Measurements from ENCODE around the gene TBXT.
A peak's percentile ranks its signal among the peaks of the same experiment; 100 is the strongest.
"Not testable (repeated sequence)": the region's sequence is repeated elsewhere in the genome, so short reads cannot be mapped to it uniquely, and the experiment has no call there.

Gene TBXT

DNA sequence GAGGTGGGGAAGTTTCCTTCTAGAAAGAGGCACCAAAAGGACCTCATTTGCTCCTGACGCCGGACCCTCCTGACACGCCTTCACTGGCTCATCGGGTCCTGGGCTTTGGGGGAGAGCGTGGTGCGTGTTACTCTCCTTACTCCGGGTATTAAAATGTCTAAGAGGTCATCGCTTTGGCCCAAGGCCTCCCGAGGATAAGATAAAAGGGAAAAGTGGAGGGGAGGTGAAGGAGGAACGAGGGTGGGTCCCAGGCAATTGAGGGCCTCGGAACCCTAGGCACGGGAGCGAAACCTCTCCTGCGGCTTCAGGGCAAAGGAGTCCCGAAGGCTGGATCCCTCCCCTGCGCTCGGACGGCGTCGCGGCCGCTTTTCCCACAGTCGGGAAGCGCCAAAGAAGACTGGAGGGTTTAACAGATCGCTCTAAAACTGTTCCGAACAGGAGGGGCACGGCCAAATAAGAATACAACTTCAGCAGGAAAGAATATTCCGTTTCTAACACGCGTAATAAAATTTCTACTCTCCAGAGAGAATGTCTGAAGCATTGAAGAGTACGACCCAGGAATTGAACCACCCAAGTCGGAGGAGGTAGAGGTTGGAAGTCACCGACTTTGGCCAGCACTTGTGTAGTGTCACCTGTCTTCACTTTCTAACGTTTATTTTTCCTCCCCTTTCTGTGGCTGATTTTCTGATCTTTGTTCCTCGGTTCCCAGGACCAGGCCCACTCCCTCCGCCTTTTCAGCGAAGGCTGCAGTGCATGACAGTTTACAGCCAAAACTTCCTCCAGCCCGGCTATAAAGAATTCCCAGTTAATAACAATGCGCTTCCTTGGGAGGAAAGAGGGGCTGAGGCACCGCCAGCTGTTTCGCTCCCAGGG is 2.1 kb upstream of the TBXT start:
- no peak for DNase-seq (ENCODE audit: low read depth)

DNA sequence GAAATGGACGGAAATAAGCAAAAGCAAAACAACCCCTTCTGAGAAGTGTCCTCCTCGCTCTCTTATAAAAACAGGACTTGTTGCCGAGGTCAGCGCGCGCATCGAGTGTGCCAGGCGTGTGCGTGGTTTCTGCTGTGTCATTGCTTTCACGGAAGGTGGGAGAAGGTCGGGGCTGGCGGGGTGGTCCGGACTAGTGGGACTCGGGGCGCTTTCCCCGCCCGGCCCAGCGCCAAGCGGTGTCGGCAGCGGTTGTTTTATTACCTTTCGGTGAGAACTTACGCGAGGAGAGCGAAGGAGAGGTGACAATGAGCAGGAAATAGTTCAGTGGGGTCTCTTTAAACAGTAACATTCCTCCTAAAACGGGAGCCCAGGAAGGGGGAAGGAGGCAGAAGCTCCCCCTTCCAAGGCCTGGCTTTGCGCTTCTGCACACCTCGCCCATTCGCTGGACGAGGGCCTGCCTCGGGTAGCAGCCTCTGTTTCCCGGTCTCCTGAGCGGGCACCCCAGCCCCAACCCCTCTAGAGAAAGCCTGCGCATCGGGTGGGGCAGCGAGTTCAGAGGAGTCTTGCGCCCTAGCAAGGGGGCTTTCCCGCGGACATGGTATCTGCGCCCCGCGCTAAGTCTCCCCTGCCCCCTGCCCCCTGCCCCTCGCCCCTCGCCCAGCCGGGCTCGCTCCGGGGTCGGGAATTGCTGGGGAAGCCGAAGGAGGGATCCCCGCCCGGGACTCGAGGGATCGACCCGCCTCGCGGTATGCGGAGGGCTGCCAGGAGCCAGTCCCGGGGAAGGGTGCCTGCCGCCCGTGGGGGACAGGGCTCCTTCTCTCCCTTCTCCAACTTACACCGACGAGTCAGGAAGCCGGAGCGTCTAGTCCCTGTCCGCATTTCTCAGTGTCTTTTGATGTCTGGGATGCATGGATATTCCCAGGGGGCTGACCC is 1.2 kb upstream of the TBXT start:
- no peak for DNase-seq (ENCODE audit: low read depth)

DNA sequence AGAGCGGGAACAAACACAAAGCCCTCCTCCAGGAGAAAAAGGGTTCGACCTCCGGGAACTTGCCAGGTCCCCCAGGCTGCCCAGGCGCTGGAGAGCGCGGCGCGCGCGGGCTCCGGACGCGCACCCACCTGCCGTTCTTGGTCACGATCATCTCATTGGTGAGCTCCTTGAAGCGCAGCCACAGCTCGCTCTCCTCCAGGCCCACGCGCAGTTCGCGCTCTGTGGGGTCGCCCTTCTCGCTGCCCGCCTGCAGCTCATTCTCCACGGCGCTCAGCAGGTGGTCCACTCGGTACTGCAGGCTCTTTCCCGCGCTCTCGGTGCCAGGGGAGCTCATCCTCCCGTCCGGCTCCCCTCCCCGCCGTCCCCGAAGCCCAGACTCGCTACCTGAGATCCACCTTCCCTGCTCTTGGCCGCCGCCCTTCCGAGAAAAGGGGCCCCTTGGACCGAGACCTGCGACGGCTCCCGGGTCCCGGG is 356 bp downstream of the TBXT start:
- DNase-seq (ENCODE audit: low read depth), result no peak

- DNase-seq (ENCODE audit: low read depth), result no peak
Measured at GRCh38 chr6:166166314-166167257, 1.1 kb downstream of the TBXT start.

- no peak for DNase-seq (ENCODE audit: low read depth)
Measured at GRCh38 chr6:166165558-166166313, 1.9 kb downstream of the TBXT start.

DNA sequence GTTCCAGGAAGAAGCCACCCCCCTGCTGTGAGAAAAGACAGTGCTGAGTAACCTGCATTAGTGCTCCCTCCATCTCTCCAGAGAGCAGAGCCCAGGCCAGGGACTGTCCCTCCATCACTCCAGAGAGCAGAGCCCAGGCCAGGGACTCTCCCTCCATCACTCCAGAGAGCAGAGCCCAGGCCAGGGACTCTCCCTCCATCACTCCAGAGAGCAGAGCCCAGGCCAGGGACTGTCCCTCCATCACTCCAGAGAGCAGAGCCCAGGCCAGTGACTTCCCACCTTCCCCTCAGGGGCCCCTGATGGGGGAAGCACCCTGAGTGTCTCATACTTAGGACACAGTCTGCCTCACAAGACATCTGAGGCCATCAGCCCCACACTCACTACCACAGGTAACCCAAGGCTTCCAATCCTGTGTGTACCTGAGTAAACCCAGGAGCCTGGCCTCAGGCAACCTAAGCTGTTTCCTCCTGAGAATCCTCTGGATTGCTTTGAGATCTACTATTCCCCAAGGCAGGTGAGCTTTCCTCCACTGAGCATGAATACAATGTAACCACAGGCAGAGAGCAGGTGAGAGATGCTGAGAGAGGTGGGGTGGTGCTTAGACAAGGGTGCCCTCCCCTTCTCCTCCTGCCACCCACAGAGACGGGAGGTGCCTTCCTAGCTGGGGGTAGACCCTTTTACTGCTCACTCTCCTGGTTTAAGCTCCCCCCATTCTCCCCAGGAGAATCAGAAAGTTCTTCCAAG is 4.9 kb downstream of the TBXT start:
- DNase-seq (ENCODE audit: low read depth), result no peak

DNA sequence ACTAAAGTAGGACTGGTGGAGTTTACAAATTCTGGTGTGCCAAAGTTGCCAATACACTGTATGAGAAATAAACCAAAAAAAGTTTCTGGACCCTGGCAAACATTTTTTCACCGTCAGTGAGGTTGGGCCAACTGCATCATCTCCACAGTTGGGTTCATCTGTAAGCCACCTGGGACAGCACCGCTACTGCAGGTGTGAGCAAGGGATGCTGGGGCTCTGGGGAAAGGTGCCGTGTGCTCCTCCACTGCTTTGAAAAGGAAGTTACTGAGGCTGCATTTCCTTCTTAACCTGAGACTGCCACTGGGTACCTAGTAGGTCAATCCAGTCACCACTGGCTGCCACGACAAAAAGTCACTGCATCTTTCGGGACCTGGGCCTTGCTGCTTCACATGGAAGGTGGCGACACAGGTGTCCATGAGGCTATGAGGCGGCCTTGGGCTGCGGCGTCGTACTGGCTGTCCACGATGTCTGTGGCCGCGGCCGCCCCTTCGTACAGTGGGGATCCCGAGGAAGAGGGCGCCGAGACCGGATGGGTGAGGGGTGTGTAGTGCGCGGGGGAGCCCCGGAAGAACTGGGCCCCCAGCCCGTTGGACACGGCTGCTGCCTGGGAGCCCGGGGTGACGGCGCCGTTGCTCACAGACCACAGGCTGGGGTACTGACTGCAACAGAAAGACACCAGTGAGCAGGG is 9.6 kb downstream of the TBXT start:
- DNase-seq (ENCODE audit: low read depth), result no peak

GRCh38 chr6:166156942-166157341 is 10.7 kb downstream of the TBXT start:
- DNase-seq (ENCODE audit: low read depth), result peak; percentile 10

DNA sequence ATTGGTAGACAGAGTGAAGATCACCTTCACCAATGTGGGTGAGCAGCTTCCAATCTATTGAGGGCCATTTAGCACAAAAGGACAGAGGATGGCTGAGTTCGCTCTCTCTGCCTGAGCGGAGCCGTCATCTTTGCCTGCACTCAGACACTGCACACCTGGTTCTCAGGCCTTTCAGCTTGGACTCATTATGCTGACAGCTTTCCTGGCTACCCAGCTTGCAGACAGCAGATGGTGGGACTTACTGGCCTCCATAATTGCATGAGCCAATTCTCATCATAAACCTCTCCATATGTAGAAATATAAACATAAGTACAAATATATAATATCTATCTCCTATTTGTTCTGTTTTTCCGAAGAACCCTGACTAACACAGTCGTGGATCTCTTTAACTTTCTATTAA is 13.7 kb downstream of the TBXT start:
- DNase-seq (ENCODE audit: low read depth), result no peak

GRCh38 chr6:166152660-166153059 is 15.0 kb downstream of the TBXT start:
- no peak for DNase-seq (ENCODE audit: low read depth)

GRCh38 chr6:166151798-166152197 is 15.9 kb downstream of the TBXT start:
- DNase-seq (ENCODE audit: low read depth), result no peak

- no peak for DNase-seq (ENCODE audit: low read depth)
Measured at GRCh38 chr6:166145751-166146150, 21.9 kb downstream of the TBXT start.

GRCh38 chr6:166143011-166143410 is 24.6 kb downstream of the TBXT start:
- DNase-seq (ENCODE audit: low read depth), result no peak

- DNase-seq (ENCODE audit: low read depth), result no peak
Measured at GRCh38 chr6:166127624-166128472, 39.8 kb downstream of the TBXT start.

- not testable (repeated sequence) for DNase-seq (ENCODE audit: low read depth)
Measured at GRCh38 chr6:166123115-166123514, 44.5 kb downstream of the TBXT start.

DNA sequence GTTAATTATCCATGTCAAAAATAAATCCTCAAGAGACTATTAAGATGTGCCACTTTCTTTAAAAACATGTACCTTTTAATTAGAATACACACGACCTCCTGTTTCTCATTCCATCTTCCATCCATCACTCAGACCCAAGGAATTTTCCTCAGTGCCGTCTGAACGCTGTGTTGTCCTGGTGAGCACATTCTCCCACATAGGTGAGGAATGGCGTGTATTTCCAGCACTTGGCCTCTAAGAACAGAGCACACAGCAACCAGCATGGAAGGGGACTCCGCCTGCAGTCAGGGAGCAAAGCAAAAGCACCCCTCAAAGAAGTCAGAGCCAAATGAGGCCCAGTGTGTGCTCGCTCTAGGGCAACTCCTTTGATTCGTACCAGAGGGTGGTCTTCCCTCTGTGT is 45.9 kb downstream of the TBXT start:
- no peak for DNase-seq (ENCODE audit: low read depth)

- DNase-seq (ENCODE audit: low read depth), result no peak
Measured at GRCh38 chr6:166119116-166119911, 48.3 kb downstream of the TBXT start.

DNA sequence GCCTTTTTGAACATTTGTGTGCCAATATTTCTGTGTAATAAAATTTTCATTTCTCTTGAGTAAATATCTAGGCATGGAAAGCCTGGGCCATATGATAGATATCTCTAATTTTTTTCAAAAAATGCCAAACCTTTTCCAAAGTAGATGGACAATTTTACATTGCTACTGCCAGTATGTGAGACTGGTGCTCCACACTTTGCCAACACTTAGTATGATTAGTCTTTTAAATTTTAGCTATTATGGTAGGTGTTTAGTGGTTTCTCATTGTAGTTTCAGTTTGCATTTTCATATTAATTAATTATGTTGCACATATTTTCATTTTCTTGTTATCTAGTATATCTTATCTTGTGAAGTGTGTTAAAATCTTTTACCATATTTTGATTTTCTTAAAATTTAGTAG is 52.0 kb downstream of the TBXT start:
- DNase-seq (ENCODE audit: low read depth), result no peak
